T-cell (primary cell): ENCODE results near the gene FCGR3A. TPM values are rescaled to one million over a fixed set of nuclear protein-coding genes. Genes with fewer than 3 reads are reported as not detected.
"Not testable (repeated sequence)": the region's sequence is repeated elsewhere in the genome, so short reads cannot be mapped to it uniquely, and the experiment has no call there.

Experiments
- ATAC-seq, 4 experiments: fragments of 200-7000 bp in 3 of 4; fragments of 150-1000 bp in 1 of 4; cut with Tn5 transposase; replicated peaks in 1 of 4; 1 replicate in 3 of 4; 2 replicates in 1 of 4; pipeline ENCODE4 v1.10.0; 2021; ENCODE audit warnings: moderate library complexity in 3 of 4, mild to moderate bottlenecking in 2 of 4, moderate number of reproducible peaks in 1 of 4
- CTCF ChIA-PET, 2 donors: fragments of 300-600 bp; sonication (Branson Sonifier 250); formaldehyde crosslinking; loops; one replicate each; lab custom pipeline; 2022; ENCODE audit warnings: antibody characterized with exemption in 2 of 2; lab: Charles Lee
- POLR2A ChIA-PET, 2 donors: fragments of 300-600 bp; sonication (Branson Sonifier 250); formaldehyde crosslinking; loops; one replicate each; lab custom pipeline; 2022; ENCODE audit warnings: antibody characterized with exemption in 2 of 2; lab: Charles Lee
- DNase-seq, 35 experiments: peaks; one replicate each; pipeline versions ENCODE4 v3.0.0 to v3.0.0-alpha.2; 2013 to 2023
- H3K27ac ChIP-seq: one replicate; pipeline ENCODE4 v1.5.1; 2013; ENCODE audit warnings: low read length
- H3K27me3 ChIP-seq, 2 experiments: replicated peaks in 1 of 2; 1 replicate in 1 of 2; 2 replicates in 1 of 2; pipeline versions ENCODE4 v1.6.1 to v1.7.0; 2013; ENCODE audit warnings: low read length in 1 of 2, mixed read lengths in 1 of 2; ENCODE audit not compliant: control insufficient read depth in 2 of 2, insufficient read depth in 2 of 2; ENCODE audit errors: extremely low read depth in 1 of 2
- H3K36me3 ChIP-seq, 2 donors: 1 replicate in 1 of 2; 2 replicates in 1 of 2; pipeline versions ENCODE4 v1.6.1 to v1.7.0; 2013; ENCODE audit warnings: low read length in 1 of 2; ENCODE audit not compliant: control insufficient read depth in 2 of 2, insufficient read depth in 1 of 2; ENCODE audit errors: extremely low read depth in 1 of 2
- H3K4me1 ChIP-seq, 2 experiments: 1 replicate in 1 of 2; 2 replicates in 1 of 2; pipeline versions ENCODE4 v1.6.1 to v1.7.0; 2013; ENCODE audit warnings: low read length in 2 of 2, mixed read lengths in 1 of 2; ENCODE audit not compliant: insufficient read depth in 2 of 2, control insufficient read depth in 1 of 2; ENCODE audit errors: extremely low read depth in 1 of 2
- H3K4me3 ChIP-seq, 2 donors: 1 replicate in 1 of 2; 2 replicates in 1 of 2; pipeline versions ENCODE4 v1.5.1 to v1.7.0; 2013; ENCODE audit warnings: mild to moderate bottlenecking in 2 of 2, low read length in 1 of 2, moderate library complexity in 1 of 2; ENCODE audit not compliant: control insufficient read depth in 1 of 2; ENCODE audit errors: extremely low read depth in 1 of 2
- H3K9me3 ChIP-seq: 2 replicates; pipeline ENCODE4 v1.7.0; 2013
- H3K27ac Mint-ChIP-seq, 2 donors: one replicate each; pipeline ENCODE4 v1.8.0; 2020 to 2021; ENCODE audit warnings: mild to moderate bottlenecking in 2 of 2, mixed read lengths in 2 of 2
- H3K27me3 Mint-ChIP-seq, 2 donors: one replicate each; pipeline ENCODE4 v1.8.0; 2021 to 2022; ENCODE audit warnings: mixed read lengths in 2 of 2
- H3K36me3 Mint-ChIP-seq: one replicate; pipeline ENCODE4 v1.8.0; 2021; ENCODE audit warnings: mixed read lengths
- H3K4me1 Mint-ChIP-seq, 3 donors: one replicate each; pipeline ENCODE4 v1.8.0; 2020 to 2022; ENCODE audit warnings: mixed read lengths in 3 of 3, mild to moderate bottlenecking in 1 of 3
- H3K4me3 Mint-ChIP-seq, 3 donors: one replicate each; pipeline ENCODE4 v1.8.0; 2020 to 2022; ENCODE audit warnings: mild to moderate bottlenecking in 3 of 3, mixed read lengths in 3 of 3, moderate library complexity in 3 of 3
- H3K9me3 Mint-ChIP-seq, 3 donors: one replicate each; pipeline ENCODE4 v1.8.0; 2020 to 2022; ENCODE audit warnings: mixed read lengths in 3 of 3
- WGBS: methylation state at CpG from one replicate; pipeline ENCODE4 v1.1.5; 2013; ENCODE audit warnings: missing lambda C conversion rate; ENCODE audit not compliant: insufficient coverage; 5-methylcytosine and 5-hydroxymethylcytosine counted together
- total RNA-seq, 35 experiments: library from RNA in 6 of 35; stranded (reverse) in 6 of 35; fragments of 120-200 nt in 1 of 35; gene quantifications; one replicate each; pipeline versions ENCODE4 v1.2.1 to v1.2.4 and lab custom pipeline; 2013 to 2026

The FCGR3A gene
- total RNA-seq, 5 donors from 2014 or later (not counting 1 experiment from before 2014, with no cell fraction given) = 3.8 to 43.9 (median 4.9) TPM

DNA sequence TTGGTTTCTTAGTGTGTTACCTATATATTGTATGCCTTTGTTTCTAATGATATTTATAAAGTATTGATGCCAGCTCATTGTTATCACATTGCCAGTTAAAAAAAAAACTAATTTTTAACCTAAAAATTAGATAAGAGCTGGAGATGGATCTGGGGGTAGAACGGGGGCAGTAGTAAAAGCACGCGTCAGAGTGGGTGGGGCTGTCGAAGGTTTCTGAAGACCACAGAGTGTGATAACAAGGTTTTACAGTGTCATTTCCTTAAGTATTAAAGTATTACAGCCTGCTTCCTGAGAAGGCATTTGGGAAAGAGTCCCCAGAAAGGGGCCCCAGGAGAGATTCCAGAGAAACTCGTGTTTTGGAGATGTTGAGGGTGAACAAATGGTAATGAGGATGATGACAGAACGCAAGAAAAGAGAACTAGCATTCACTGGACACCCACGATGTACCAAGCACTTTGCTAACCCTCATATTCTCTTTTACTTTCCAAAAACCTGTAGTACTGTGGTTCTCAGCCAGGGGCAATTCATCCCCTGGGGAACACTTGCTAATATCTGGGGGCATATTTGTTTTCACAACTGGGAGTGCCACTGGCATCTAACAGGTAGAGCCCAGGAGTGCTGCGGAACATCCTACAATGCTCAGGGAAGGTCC, 30.4 kb upstream of the FCGR3A start:
- WGBS = no CpG with 5 or more reads among the region's 8 CpGs
- not testable (repeated sequence) for H3K4me1 ChIP-seq

DNA sequence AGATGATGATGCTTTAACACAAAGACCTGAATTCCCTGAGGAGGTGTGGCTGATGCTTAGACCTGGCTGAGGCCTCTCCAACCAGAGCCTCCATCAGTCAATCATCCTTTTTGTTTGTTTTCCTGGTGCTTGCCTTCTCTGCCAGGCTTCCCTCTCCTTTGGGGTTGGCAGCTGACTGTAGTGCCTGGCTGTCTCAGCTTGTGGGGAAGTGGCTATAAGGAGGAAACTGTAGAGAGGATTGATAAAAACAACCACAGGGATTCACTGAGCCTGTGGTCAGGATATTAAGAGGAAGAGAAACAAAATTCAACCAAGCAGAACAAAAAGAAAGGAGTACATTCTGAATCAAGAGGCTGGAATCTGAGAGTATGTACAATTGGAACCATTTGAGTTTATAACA, 27.1 kb upstream of the FCGR3A start:
- H3K36me3 Mint-ChIP-seq, H3K9me3 Mint-ChIP-seq, H3K4me1 ChIP-seq, H3K4me3 Mint-ChIP-seq, H3K9me3 ChIP-seq, DNase-seq, H3K27me3 ChIP-seq, H3K27ac ChIP-seq, H3K4me3 ChIP-seq, H3K27me3 Mint-ChIP-seq, H3K27ac Mint-ChIP-seq, H3K36me3 ChIP-seq, POLR2A ChIA-PET, H3K4me1 Mint-ChIP-seq, CTCF ChIA-PET, ATAC-seq: not testable (repeated sequence)

More for the DNA sequence above, 30.4 kb upstream of the FCGR3A start:
- H3K4me3 ChIP-seq, H3K27me3 Mint-ChIP-seq, H3K27ac Mint-ChIP-seq, H3K27ac ChIP-seq, H3K9me3 ChIP-seq, H3K4me3 Mint-ChIP-seq, H3K36me3 ChIP-seq, H3K9me3 Mint-ChIP-seq, H3K27me3 ChIP-seq, POLR2A ChIA-PET, DNase-seq, CTCF ChIA-PET, H3K4me1 Mint-ChIP-seq, H3K36me3 Mint-ChIP-seq: not testable (repeated sequence)
- peak in 1 of 4 experiments; percentile 73 for ATAC-seq

DNA sequence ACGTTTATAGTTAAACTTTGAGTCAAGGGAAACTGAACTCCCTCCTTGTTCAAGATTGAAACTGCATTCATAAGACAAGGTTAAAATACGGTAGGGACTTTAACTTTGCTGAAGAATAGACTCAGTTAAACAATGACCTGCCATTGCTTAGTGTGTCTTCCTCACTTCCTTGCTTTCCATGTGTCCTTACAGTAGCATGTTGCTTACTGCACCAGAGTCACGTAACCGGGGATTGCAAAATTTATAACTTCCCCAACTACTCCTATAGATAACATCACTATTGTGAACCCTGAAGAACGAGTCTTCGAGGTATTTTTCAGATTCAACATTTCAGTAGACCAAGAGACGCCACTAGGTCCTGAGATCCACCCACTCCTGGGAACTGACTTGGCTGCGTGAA, 22.1 kb upstream of the FCGR3A start:
- H3K27me3 ChIP-seq, H3K36me3 Mint-ChIP-seq, H3K27ac ChIP-seq, H3K36me3 ChIP-seq, H3K4me1 ChIP-seq, H3K27ac Mint-ChIP-seq, H3K9me3 Mint-ChIP-seq, ATAC-seq, H3K4me3 Mint-ChIP-seq, DNase-seq, H3K9me3 ChIP-seq, H3K27me3 Mint-ChIP-seq, H3K4me1 Mint-ChIP-seq, POLR2A ChIA-PET, CTCF ChIA-PET, H3K4me3 ChIP-seq: not testable (repeated sequence)
- no CpG with 5 or more reads among the region's 8 CpGs for WGBS

DNA sequence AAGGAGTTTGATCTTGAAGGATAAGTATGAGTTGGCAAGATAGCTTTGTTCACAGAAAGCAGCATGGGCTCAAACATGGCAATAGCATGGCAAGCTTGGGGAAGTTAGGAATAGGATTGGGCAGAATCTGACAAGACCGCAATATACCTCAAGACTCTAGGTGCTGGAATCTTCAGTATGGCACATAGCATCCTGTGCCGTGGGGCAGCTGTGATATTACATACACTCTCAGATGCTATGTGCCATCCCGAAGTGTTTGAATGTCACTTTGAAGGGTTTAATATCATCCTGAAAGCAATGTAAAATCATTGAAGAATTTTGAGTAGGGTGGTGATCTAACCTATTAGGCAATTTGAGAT, 17.0 kb upstream of the FCGR3A start:
- CTCF ChIA-PET, H3K4me1 ChIP-seq, H3K4me1 Mint-ChIP-seq, H3K9me3 Mint-ChIP-seq, DNase-seq, H3K9me3 ChIP-seq, H3K27me3 ChIP-seq, H3K27ac ChIP-seq, POLR2A ChIA-PET, H3K27me3 Mint-ChIP-seq, H3K36me3 Mint-ChIP-seq, H3K27ac Mint-ChIP-seq, H3K4me3 ChIP-seq, H3K36me3 ChIP-seq: not testable (repeated sequence)
- WGBS = no CpG with 5 or more reads among the region's 3 CpGs
- H3K4me3 Mint-ChIP-seq = peak overlapping the region in 1 of 3 donors; percentile 34
- ATAC-seq = peak in 1 of 4 experiments; percentile 19

DNA sequence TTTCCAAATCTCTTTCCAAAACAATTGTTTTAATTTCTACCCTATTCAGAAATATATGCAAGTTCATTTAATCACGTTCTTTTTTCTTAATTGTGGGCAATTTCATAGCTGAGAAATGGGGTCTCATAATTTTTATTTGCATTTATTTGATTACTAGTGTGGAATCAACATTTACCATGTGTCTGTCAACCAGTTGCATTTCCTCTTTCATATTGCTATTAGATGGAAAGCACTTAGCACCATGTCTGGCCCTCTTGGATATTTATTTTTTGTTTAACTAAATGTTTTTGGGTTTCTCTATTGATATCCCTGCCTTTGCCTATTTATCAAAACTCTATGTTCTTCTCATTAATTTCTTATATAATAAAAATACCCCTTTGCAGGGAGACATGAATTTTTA, 13.9 kb upstream of the FCGR3A start:
- no CpG with 5 or more reads among the region's 1 CpG for WGBS
- DNase-seq, H3K27ac ChIP-seq, H3K36me3 Mint-ChIP-seq, H3K9me3 ChIP-seq, H3K4me3 Mint-ChIP-seq, H3K36me3 ChIP-seq, CTCF ChIA-PET, H3K4me1 ChIP-seq, H3K27ac Mint-ChIP-seq, H3K4me3 ChIP-seq, POLR2A ChIA-PET, H3K27me3 Mint-ChIP-seq, H3K9me3 Mint-ChIP-seq, ATAC-seq, H3K27me3 ChIP-seq: not testable (repeated sequence)
- peaks cover 13 to 15% (median 13%) of the 10 kb centered on the region in 3 donors for H3K4me1 Mint-ChIP-seq

DNA sequence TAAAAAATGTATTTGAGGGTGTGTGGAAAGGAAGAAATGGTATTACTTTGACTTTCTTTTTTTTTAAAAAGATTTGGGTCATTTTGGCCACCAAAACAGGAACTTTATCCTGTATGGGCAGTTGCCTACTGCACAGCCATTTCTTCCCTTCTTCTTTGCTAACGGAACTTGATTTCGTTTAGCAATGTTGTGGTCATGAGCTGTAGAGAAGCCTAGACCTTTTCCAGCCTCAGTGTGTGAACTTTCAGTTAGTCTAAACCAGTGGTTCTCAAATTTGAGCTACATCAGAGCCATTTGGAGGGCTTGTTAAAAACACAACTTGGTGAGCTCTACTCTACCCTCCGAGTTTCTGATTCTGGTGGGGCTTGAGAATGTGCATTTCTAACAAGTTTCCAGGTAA, 12.8 kb upstream of the FCGR3A start:
- CTCF ChIA-PET, H3K27me3 Mint-ChIP-seq, ATAC-seq, H3K4me3 ChIP-seq, H3K36me3 ChIP-seq, H3K36me3 Mint-ChIP-seq, H3K27me3 ChIP-seq, H3K27ac ChIP-seq, POLR2A ChIA-PET, H3K9me3 ChIP-seq, H3K9me3 Mint-ChIP-seq, H3K4me1 ChIP-seq, H3K27ac Mint-ChIP-seq, H3K4me3 Mint-ChIP-seq, DNase-seq: not testable (repeated sequence)
- peaks cover 13 to 15% (median 13%) of the 10 kb centered on the region in 3 donors for H3K4me1 Mint-ChIP-seq
- no CpG with 5 or more reads among the region's 3 CpGs for WGBS
